Left colon (tissue), 2 donors: Measurements from ENCODE around the gene HLA-DPA1. TPM values are rescaled to one million over a fixed set of nuclear protein-coding genes. Genes with fewer than 3 reads are reported as not detected.
A peak's percentile ranks its signal among the peaks of the same experiment; 100 is the strongest.
"Not testable (repeated sequence)": the region's sequence is repeated elsewhere in the genome, so short reads cannot be mapped to it uniquely, and the experiment has no call there.

Experiments used
- ATAC-seq: fragments of 200-7000 bp; cut with Tn5 transposase; one replicate; pipeline ENCODE4 v1.9.1; 2020; ENCODE audit warnings: mild to moderate bottlenecking, moderate library complexity
- DNase-seq, 2 donors: peaks; one replicate each; pipeline ENCODE4 v3.0.0-alpha.2; 2020
- intact Hi-C, 2 donors: fragments of 100-400 bp; cut with DNase I in 1 of 2; cut with micrococcal nuclease in 1 of 2; formaldehyde crosslinking; loops; one replicate each; pipeline versions ENCODE4 v1.11.2 to v1.14.0; 2022; cut with DNase I, micrococcal nuclease
- long read RNA-seq: library from polyadenylated mRNA; unstranded; transcript quantifications from one replicate; pipeline ENCODE4 v2.0.0, GENCODE V29; 2021
- total RNA-seq, 2 donors: library from RNA; stranded (reverse); fragmentation: NEBNext Ultra II Directional; extraction: Animal tissue kit (Norgen Biotek cat#: 25700); gene quantifications; one replicate each; pipeline ENCODE4 v1.2.1, GENCODE V29; 2021
- donor health status: DM: no; HTN: no; CAD: no.
- donor health status: DM: yes; HTN: yes; CAD: no.

Gene HLA-DPA1
- 100 to 1,000 TPM in 1 of 2 donors, 10 to 100 TPM in 1; 14.8 to 103 TPM for total RNA-seq
- long read RNA-seq, partial matches to known transcripts = 9 of 11 reads
- long read RNA-seq, other reads (novel, unspliced or antisense) = 2 of 11 reads

DNA sequence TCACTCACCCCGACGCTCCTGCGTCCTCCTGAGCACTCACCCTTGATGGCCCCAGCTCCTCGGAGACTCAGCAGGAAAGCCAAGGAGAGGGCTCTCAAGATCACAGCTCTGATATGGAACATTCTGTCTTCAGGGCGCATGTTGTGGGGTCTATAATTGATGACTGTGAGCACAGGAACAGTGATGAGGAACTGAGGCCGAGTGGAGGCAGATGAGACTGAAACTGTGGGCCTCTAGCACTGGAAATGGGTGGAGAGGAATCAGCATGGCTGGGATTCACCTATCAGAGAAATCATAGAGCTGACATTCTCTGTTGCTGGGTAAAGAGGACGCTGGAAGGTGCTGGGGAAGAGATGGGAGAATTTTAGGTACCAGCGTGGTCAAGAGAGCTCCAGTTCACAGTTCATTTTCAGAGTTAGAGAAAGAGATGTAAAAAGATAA lies at the start of gene HLA-DPA1:
Gene HLA-DPA1, minus strand, starts transcription at position 219 of the 441 bp plus-strand sequence.
- peak in 1 of 2 donors; percentile 38 for DNase-seq
- intact Hi-C loops = no loop called here

DNA sequence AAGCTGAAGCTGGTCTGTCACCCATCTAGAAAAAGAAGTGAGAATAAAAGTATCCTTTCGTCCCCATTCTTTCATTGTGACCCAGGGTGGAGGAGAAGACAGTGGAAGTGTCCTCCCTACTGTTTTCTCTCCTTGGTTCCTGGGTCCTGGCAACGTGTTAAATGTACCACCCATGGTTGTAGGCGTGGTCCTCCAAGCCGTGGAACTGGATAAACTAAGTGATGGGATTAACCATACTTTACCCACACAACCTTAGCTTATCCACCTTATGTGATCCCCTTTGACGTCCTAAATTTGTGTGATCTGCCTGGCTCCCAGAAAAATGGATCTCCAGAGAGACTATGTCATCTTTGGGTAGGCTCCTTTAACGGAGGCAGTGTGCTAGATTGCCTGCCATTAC lies 49.7 kb upstream of the HLA-DPA1 start:
- intact Hi-C loops = no loop called here
- no peak for ATAC-seq
- no peak for DNase-seq

More for the DNA sequence above, at the start of gene HLA-DPA1:
- peak; percentile 49 for ATAC-seq

DNA sequence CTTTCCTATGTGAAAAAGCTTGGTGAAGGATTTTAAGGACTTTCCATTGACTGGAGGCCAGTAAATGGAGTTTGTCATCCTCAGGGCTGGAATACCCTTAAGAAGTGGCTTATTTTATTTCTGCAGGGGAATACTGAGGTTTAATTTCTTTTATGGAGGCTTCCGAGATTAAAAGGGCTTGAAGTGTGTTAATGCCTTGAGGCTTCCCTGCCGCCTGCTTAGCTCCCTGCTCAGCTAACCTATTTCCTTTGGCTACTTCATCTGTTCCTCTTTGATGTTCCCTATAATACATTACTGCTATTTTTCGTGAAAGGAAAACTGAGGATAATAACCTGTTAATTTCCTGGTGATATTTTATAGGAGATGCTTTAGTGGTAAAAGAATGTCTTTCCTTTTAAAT lies 46.6 kb upstream of the HLA-DPA1 start:
- intact Hi-C loops = no loop called here
- ATAC-seq (no peak), DNase-seq (no peak)

DNA sequence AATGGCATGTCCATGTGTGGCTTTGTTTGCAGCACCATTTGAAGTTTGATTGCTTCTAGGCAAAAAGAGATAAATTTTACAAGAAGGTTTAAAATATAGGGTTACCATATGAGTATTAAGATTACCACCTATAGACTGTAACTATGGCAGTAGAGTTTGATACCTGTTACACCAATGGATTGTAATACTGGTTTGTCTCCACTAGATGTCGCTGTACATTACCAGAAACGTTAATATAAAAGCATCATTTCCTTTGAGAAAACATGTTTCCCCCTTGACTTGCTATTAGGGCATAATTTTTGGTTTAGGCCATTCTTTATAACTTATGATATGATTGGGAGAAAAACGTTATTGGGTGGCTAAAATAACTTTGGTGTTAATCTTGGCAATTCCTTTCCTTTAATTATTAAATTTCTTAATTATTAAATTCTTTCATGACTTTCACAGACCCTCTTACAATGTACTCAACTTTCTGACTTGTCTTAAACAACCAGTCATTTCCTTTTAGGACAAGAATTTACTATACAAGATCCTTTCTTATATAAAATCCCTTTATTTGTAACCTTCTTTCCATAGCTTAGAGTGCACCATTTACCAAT lies 45.2 kb upstream of the HLA-DPA1 start:
- intact Hi-C loops = loop anchor here in 1 of 2 donors (5.0 kb wide), 1 partner anchor 129 kb away; no protein-coding TSS in a partner anchor
- ATAC-seq = no peak
- DNase-seq = no peak

DNA sequence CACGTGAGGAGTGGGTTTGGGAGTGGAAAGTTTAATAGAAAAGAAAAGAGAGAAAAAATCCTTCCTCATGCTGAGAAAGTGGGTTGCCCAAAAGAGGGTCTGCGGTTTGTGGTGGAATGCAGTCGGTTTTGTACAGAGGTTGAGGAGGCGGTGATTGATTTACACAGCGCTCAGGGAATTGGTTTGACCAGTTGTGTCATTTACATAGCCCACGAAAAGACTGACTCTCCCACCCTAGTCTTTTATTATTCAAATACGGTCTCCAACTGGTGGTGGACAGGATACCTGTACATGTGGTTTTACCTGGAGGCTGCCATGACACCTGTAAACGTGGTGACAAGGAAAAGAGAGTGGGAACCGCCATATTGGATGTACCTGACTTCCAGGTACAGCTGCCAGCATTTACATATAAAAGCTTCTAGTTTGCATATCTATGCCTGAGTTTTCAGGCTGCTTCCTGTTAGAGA lies 44.4 kb upstream of the HLA-DPA1 start:
- ATAC-seq (no peak), DNase-seq (no peak)
- intact Hi-C loops = loop anchor here in 1 of 2 donors (5.0 kb wide), 1 partner anchor 129 kb away; no protein-coding TSS in a partner anchor

DNA sequence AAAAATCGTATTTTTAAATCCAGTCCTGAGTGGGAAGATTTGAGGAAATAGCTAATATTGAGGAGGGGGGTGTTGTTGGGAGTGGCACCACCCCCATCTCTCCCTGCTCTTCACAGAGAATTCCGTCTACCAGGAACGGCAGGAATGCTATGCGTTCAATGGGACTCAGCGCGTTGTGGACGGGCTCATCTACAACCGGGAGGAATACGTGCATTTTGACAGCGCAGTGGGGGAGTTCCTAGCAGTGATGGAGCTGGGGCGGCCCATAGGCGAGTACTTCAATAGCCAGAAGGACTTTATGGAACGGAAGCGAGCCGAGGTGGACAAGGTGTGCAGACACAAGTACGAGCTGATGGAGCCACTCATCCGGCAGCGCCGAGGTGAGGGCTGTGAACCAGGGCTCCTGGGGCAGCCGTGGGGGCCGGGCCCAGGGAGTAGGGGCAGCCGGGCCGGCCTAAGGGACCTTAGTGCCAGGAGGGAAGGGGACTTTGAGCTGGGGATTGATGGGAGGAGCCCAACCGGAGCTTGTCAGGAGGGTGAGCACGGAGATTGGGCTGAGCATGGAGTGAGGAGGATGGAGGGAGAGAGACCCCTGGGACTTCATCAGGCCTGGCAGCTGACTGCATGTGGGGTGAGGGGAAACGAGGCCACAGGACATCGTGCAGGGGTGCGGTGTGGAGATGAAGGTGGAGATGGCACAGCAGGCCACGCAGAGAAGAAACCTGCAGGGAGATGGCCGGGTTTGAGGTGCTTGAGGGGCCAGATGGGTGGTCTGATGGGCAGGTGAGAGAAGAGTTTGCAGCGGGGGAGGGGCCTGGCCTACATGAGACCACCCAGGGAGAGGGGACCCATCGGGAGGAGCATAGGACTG lies 43.6 kb upstream of the HLA-DPA1 start:
- DNase-seq (no peak), ATAC-seq (no peak)
- intact Hi-C loops = loop anchor here in 1 of 2 donors (5.0 kb wide), 1 partner anchor 130 kb away; no protein-coding TSS in a partner anchor

DNA sequence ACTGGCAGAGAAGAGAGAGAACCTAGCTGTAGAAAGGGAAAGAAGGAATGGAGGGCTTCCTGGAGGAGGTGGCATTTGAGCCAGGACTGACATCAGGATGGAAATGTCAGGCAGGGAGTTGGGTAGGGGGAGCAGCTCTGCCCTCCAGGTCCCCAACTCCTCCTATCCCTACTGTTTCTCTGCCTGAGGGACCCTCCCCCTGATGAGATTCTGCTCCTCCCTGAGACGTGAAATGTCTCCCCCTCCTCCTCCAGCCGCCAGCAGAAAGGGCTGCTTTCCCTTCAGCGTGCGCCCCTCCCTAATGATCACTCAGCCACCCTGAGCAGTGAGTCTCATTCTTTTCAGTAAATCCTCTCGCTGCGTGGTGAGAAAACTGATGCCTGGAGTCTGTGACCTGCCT lies 43.0 kb upstream of the HLA-DPA1 start:
- intact Hi-C loops = loop anchor here in 1 of 2 donors (5.0 kb wide), 1 partner anchor 131 kb away; no protein-coding TSS in a partner anchor
- DNase-seq = no peak
- no peak for ATAC-seq

DNA sequence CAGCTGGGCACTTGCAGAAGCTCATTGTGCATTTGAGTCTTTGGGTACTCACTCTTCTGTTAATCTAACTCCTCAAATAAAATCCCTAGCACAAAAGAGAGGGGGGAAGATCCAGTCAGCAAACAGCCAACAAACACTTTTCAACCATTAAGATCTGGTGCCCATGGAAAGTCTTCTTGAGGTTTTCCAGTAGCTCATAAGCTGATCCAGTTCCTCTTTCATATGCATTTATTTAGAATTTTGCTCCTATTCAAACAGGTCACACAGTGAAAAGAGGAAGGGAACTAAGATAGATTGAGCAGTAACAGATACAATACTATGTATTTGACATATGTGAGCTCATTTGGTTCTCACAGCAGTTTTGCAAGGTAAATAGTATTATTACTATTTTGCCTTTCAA lies 41.0 kb upstream of the HLA-DPA1 start:
- intact Hi-C loops = no loop called here
- no peak for DNase-seq
- no peak for ATAC-seq

DNA sequence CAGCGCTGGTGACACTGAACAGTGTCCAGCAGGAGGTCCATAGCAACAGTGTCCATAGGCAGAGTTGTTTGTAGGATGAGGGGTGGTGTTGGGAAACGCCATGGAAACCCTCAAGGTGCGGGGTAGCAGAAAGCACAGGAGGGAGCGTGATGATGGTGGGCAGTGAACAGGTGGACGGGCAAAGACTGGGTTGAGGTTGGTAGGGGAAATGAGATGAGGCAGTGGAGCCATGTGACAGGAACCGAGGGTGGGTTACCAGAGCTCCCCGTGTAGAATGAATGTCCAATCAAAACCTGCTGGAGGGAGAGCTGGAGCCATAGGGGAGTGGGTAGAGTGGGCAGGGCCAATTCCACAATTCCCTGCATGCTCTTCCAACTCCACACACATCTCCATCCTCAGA lies 40.3 kb upstream of the HLA-DPA1 start:
- ATAC-seq = no peak
- DNase-seq = no peak
- intact Hi-C loops = no loop called here

DNA sequence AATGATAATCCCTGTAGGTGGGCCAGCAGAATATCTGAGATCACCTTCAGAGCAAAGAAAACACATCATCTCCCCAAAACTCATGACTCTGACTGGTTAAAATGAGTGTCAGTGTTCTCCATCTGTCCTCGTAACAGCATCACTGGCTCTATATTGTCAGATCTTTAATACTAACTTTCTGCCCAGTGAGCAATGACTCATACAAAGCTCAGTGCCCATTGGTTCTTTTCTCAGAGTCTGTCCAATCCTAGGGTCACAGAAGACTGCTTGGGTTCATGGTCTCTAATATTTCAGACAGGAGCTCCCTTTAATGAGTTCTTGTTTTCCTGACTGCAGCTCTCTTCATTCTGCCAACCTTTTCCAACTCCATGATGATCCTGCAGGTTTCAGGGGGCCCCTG lies 38.7 kb upstream of the HLA-DPA1 start:
- DNase-seq (no peak), ATAC-seq (peak; percentile 89)
- intact Hi-C loops = no loop called here

DNA sequence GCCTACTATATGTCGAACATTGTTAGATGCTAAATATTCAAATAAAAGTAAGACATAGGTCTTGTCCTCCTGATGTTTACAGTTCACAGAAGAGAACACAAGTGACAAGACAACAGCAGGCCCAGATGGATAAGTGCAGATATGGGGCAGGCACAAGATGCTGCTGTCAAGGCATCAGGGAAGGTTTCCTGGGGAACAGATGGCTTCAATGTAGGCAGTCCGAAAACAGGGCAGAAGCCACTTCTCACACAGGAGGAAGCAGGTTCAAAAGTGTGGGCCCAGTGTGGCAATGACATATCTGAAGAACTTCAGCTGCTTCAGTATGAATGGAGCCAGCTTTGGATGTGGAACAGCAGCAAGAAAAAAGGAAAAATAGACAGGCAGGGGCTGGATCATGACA lies 34.9 kb upstream of the HLA-DPA1 start:
- intact Hi-C loops = no loop called here
- DNase-seq (no peak), ATAC-seq (no peak)

DNA sequence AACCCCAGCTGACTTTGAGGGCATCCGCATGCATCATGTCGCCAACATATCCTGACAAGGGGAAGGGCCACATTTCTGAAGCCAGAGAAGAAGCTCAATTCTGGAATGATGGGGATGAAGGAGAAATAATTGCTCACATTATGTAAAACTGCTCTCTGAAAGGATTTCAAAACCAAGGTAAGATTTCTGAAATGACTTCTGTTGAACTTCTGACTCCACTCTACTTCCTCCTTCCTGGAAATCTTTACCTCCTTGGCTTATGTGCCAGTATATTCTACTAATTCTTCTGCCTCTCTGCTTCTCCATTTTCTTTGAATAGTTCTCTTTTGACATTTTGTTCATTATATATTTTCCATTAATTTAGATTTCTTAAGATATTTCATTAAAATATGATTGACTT lies 34.2 kb upstream of the HLA-DPA1 start:
- intact Hi-C loops = no loop called here
- ATAC-seq (no peak), DNase-seq (no peak)

DNA sequence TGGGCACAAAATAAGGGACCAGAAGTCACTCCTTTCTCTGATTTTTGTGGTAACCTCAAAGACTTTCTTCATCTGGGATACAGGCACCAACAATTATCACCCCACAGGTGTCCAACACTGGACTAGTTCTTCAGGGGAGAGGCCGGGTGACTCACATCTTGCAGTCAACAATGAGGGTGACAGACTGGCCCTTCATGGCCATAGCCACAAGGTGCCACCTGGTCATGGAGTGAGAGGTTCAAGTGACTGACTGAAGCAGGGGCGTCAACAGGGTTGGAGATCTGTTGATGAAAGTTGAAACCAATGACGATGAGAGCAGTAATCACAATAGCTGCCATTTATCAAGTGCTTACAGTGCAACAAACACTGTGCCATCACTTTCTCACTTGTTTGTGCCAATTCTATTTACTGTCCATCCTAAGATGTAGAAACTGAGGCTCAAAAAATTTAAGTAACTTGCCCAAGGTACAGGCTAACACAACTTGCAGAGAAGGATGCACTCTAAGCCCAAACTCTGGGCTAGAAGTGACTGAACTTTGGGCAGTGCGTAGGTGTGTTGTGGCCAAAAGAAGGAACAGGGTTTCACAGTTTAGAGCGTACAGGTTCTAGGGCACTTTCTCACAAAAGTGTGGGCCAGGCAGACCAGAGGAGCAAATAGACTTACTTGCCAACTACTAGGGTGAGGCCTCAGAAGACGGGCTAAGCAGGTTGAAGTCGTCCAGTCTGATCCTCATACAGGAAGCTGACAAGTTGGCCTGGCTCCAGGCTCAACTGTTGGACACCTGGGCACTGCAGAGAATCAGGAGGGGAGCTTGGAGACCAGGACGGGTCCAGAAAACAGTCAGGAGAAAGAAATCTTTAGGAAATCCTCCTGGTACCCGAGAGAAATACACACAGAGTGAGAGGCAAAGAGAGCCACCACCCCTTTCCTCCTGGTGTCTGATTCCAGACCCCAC lies 32.7 kb upstream of the HLA-DPA1 start:
- intact Hi-C loops = no loop called here
- ATAC-seq = no peak
- DNase-seq = no peak

DNA sequence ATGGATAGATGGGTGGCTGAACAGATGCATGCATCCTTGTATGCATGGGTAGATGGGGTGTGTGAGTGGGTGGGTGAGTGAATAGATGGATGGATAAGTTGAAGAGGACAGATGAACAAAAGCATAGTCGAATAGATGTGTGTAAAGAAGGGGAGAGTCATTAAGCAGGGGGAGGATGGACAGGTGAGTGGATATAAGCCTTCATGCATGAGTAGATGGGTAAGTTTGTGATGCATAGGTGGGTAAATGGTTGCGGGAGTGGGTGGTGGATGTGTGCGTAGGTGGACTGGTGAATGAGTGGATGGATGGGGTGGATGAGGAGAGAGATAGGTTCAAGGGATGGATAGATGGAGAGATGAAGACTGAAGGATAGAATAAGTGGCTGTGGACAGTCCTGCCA lies 31.9 kb upstream of the HLA-DPA1 start:
- intact Hi-C loops = no loop called here
- ATAC-seq (no peak), DNase-seq (no peak)

DNA sequence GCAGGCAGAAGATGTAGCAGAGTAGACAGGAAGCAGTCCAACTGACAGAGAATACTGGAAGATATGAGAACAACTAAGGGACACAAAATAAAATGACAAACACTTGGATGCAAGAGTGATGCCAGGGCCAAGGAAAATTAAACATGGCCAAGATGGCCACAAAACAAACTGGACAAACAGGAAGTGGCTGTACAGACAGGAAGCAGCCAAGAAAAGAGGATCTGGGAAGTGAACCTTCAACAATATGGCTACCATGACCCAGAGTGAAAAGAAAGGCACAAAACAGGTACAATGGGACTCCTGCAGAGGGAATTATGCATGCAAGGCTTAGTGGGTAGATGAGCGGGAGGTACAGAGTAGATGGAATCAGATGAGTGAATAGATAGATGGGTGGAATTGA lies 31.4 kb upstream of the HLA-DPA1 start:
- ATAC-seq (no peak), DNase-seq (no peak)
- intact Hi-C loops = no loop called here

DNA sequence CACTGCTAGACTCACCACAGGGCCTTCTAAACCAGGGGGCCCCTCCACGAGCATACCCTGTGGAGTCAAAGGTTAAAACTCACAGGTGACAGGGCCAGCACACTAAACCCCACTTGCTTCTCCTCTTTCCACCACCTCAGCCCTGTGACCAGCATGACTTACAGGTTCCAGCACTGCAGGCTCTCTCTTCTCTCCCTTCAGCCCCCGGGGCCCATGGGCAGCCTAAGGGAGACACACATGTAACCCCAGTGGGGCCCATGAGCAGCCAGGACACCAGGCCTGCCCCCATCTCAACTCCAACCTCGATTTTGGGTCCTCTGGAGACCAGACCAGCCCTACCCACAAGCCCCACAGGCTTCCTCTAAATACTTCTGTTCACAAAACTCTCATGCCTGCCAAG lies 30.3 kb upstream of the HLA-DPA1 start:
- intact Hi-C loops = no loop called here
- ATAC-seq (no peak), DNase-seq (no peak)

DNA sequence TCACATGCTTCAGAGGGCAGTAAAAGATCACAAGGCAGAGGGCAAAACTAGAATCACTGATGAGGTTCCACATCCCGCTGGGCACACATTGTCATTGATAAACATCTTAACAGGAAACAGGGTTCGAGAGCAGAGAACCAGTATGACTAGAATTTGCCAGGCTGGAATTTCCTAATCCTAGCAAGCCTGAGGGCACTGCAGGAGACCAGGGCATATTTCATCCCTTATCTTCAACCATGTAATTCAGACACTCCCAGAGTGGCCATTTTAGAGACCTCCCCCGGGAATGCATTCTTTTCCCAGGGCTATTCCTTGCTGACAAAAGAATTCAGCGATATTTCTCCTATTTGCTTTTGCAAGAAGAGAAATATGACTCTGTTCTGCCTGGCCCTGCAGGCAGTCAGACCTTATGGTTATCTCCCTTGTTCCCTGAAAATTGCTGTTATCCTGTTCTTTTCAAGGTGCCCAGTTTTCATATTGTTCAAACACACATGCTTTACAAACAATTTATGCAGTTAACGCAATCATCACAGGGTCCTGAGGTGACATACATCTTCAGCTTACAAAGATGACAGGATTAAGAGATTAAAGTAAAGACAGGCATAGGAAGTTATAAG lies 27.8 kb upstream of the HLA-DPA1 start:
- ATAC-seq, DNase-seq, intact Hi-C loops: not testable (repeated sequence)

DNA sequence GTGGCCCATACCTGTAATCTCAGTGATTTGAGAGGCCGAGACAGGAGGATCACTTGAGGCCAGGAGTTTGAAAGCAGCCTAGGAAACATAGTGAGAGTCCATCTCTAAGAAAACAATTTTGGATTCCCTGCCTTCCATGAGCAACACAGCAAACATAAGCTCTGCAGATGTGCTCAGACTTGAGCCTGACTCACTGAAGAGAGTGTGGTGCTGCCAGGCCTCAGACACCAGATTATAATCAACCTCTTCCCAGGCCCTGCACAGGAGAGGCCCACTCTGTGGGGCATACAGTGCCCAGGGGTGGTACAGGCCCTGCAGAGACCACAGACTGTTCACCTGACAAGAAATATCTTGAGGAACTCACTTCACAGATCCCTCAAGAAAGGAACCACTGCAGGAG lies 22.2 kb upstream of the HLA-DPA1 start:
- intact Hi-C loops = no loop called here
- DNase-seq (no peak), ATAC-seq (no peak)
